ENCODE results near the gene PRKN.

The PRKN gene

GRCh38 chr6:162026031-162026430, 701.5 kb downstream of the PRKN start:
- TF ChIP-seq CTCF (IDR thresholded peaks at IDR 0.05; ENCODE audit: low read length): no peak
- TF ChIP-seq EZH2 (IDR thresholded peaks at IDR 0.05; ENCODE audit: borderline replicate concordance, low read length): no peak
- Histone ChIP-seq H3K27me3 (ENCODE audit: insufficient read depth, low read length) (no peaks in the 10 kb centered on the region), H3F3A (ENCODE audit: insufficient read depth, low read length) (no peaks in the 10 kb centered on the region), H3K4me1 (ENCODE audit: insufficient read depth, low read length, severe bottlenecking) (no peaks in the 10 kb centered on the region), H4K20me1 (ENCODE audit: insufficient read depth, low read length) (no peaks in the 10 kb centered on the region), H3K27ac (ENCODE audit: low read depth, low read length, poor library complexity, severe bottlenecking) (no peak overlapping the region), H3K9me3 (ENCODE audit: low read length) (no peaks in the 10 kb centered on the region), H2AFZ (ENCODE audit: low read length) (no peak overlapping the region), H3K4me2 (ENCODE audit: low read length) (no peak overlapping the region), H3K79me2 (ENCODE audit: insufficient read depth, low read length) (no peaks in the 10 kb centered on the region), H3K4me3 (ENCODE audit: low read depth, low read length, poor library complexity, severe bottlenecking) (no peak overlapping the region), H3K9me2 (ENCODE audit: low read depth, low read length) (no peaks in the 10 kb centered on the region), H3K36me3 (ENCODE audit: insufficient read depth, low read length) (no peaks in the 10 kb centered on the region), H3K9ac (ENCODE audit: low read length) (no peak overlapping the region)

- TF ChIP-seq EZH2 (IDR thresholded peaks at IDR 0.05; ENCODE audit: borderline replicate concordance, low read length) (no peak), CTCF (IDR thresholded peaks at IDR 0.05; ENCODE audit: low read length) (no peak)
- Histone ChIP-seq H3K9me2 (ENCODE audit: low read depth, low read length) (no peaks in the 10 kb centered on the region), H4K20me1 (ENCODE audit: insufficient read depth, low read length) (no peaks in the 10 kb centered on the region), H3K27me3 (ENCODE audit: insufficient read depth, low read length) (no peaks in the 10 kb centered on the region), H3K4me1 (ENCODE audit: insufficient read depth, low read length, severe bottlenecking) (no peaks in the 10 kb centered on the region), H3K36me3 (ENCODE audit: insufficient read depth, low read length) (no peaks in the 10 kb centered on the region), H3K9me3 (ENCODE audit: low read length) (no peaks in the 10 kb centered on the region), H3K4me3 (ENCODE audit: low read depth, low read length, poor library complexity, severe bottlenecking) (no peak overlapping the region), H3K27ac (ENCODE audit: low read depth, low read length, poor library complexity, severe bottlenecking) (no peak overlapping the region), H3K4me2 (ENCODE audit: low read length) (no peak overlapping the region), H3F3A (ENCODE audit: insufficient read depth, low read length) (no peaks in the 10 kb centered on the region), H3K79me2 (ENCODE audit: insufficient read depth, low read length) (no peaks in the 10 kb centered on the region), H3K9ac (ENCODE audit: low read length) (no peak overlapping the region), H2AFZ (ENCODE audit: low read length) (no peak overlapping the region)
Observed at GRCh38 chr6:162019349-162019748, 708.2 kb downstream of the PRKN start.

GRCh38 chr6:162017536-162017935, 710.0 kb downstream of the PRKN start:
- TF ChIP-seq EZH2 (IDR thresholded peaks at IDR 0.05; ENCODE audit: borderline replicate concordance, low read length) (no peak), CTCF (IDR thresholded peaks at IDR 0.05; ENCODE audit: low read length) (no peak)
- Histone ChIP-seq H3F3A (ENCODE audit: insufficient read depth, low read length) (no peaks in the 10 kb centered on the region), H4K20me1 (ENCODE audit: insufficient read depth, low read length) (no peaks in the 10 kb centered on the region), H3K79me2 (ENCODE audit: insufficient read depth, low read length) (no peaks in the 10 kb centered on the region), H3K9me3 (ENCODE audit: low read length) (no peaks in the 10 kb centered on the region), H3K4me1 (ENCODE audit: insufficient read depth, low read length, severe bottlenecking) (no peaks in the 10 kb centered on the region), H3K4me2 (ENCODE audit: low read length) (no peak overlapping the region), H3K4me3 (ENCODE audit: low read depth, low read length, poor library complexity, severe bottlenecking) (no peak overlapping the region), H3K9me2 (ENCODE audit: low read depth, low read length) (no peaks in the 10 kb centered on the region), H3K9ac (ENCODE audit: low read length) (no peak overlapping the region), H3K36me3 (ENCODE audit: insufficient read depth, low read length) (no peaks in the 10 kb centered on the region), H3K27me3 (ENCODE audit: insufficient read depth, low read length) (no peaks in the 10 kb centered on the region), H2AFZ (ENCODE audit: low read length) (no peak overlapping the region), H3K27ac (ENCODE audit: low read depth, low read length, poor library complexity, severe bottlenecking) (no peak overlapping the region)

All from OCI-LY1 (cell line).